Karpas-422 (cell line): Measurements from ENCODE around the gene DDX54. TPM values are rescaled to one million over a fixed set of nuclear protein-coding genes. Genes with fewer than 3 reads are reported as not detected.

ENCODE experiments used
- DNase-seq: peaks from one replicate; pipeline ENCODE4 v3.0.0-alpha.2; 2015
- H2AFZ ChIP-seq: fragments of 200-600 bp; sonication (generic); 2 replicates; pipeline ENCODE4 v1.6.1; 2014; ENCODE audit warnings: antibody characterized with exemption, low read length, mixed read lengths
- H3K27ac ChIP-seq: fragments of 200-600 bp; sonication (generic); 2 replicates; pipeline ENCODE4 v1.5.1; 2014; ENCODE audit warnings: mild to moderate bottlenecking, low read length, moderate library complexity
- H3K27me3 ChIP-seq: fragments of 200-600 bp; sonication (generic); 2 replicates; pipeline ENCODE4 v1.6.1; 2014; ENCODE audit warnings: low read length, mixed read lengths
- H3K36me3 ChIP-seq: fragments of 200-600 bp; sonication (generic); 2 replicates; pipeline ENCODE4 v1.6.1; 2014; ENCODE audit warnings: low read length, mixed read lengths; ENCODE audit not compliant: insufficient read depth
- H3K4me1 ChIP-seq: fragments of 200-600 bp; sonication (generic); 2 replicates; pipeline ENCODE4 v1.6.1; 2014; ENCODE audit warnings: mild to moderate bottlenecking, low read length, mixed read lengths
- H3K4me2 ChIP-seq: fragments of 200-600 bp; sonication (generic); 2 replicates; pipeline ENCODE4 v1.6.1; 2014; ENCODE audit warnings: low read length, low read depth, mild to moderate bottlenecking; ENCODE audit not compliant: poor library complexity, severe bottlenecking
- H3K4me3 ChIP-seq: fragments of 200-600 bp; sonication (generic); 2 replicates; pipeline ENCODE4 v1.5.1; 2014; ENCODE audit warnings: mild to moderate bottlenecking, antibody characterized with exemption, low read length, mixed read lengths
- H3K79me2 ChIP-seq: fragments of 200-600 bp; sonication (generic); 2 replicates; pipeline ENCODE4 v1.6.1; 2014; ENCODE audit warnings: mild to moderate bottlenecking, low read length, mixed read lengths
- H3K9ac ChIP-seq: fragments of 200-600 bp; sonication (generic); 2 replicates; pipeline ENCODE4 v1.6.0; 2014; ENCODE audit warnings: low read length
- H3K9me2 ChIP-seq: fragments of 200-600 bp; sonication (generic), shearing (Covaris generic); replicated peaks from 2 replicates; pipeline ENCODE4 v1.6.0; 2014; ENCODE audit warnings: mild to moderate bottlenecking, low read length, moderate library complexity; ENCODE audit not compliant: insufficient read depth
- H3K9me3 ChIP-seq: fragments of 300-700, 200-600 bp; sonication (generic); 2 replicates; pipeline ENCODE4 v1.6.1; 2014; ENCODE audit warnings: low read length, mixed read lengths
- H4K20me1 ChIP-seq: fragments of 200-600 bp; sonication (generic); 2 replicates; pipeline ENCODE4 v1.6.1; 2014; ENCODE audit warnings: mild to moderate bottlenecking, antibody characterized with exemption, low read length, low read depth; ENCODE audit not compliant: insufficient read depth
- total RNA-seq: library from RNA; depleted of rRNA; stranded (reverse); fragments of >200 nt; shearing (Covaris generic); gene quantifications from 2 replicates; pipeline ENCODE4 v1.2.3, GENCODE V29; 2014; ENCODE audit warnings: low replicate concordance

DDX54 gene
- total RNA-seq, 1 experiment from 2014 or later = 28.2 TPM

DNA sequence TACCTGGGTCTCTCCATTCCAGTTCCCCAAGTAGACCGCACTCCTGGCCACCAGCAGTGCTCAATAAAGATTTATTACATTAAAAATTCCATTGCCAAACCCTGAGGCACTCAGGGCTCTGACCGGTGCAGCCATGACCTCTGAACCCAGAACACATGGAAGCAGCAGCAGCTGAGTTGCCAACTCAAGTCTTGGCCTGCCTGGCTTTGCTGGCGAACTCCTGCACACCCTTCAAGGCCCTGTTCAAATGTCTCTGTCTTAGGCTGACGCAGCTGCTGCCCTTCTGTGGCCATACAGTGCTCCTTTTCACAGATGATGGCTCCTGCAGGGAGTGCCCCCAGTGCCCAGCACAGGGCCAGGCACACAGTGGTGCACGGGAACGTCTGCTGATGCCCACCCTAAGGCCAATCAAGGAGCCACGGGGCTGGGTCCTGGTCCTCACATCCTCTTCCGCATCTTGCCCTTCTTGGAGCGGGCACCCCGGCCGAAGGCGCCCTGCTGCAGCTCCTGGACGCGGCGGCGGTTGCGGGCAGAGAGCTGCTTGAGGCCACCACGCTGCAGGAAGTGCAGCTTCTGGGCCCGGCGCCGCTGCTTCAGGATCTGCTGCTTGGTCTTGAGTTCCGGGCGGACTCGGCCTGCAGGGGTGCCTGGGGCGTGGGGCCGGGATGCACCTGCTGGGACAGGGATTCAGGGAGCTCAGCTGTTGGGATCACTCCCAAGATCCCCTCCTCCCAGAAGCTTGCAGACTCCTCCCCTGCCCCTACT is 26.7 kb downstream of the DDX54 start:
- peaks cover 31% of the 10 kb centered on the region for H3K36me3 ChIP-seq
- peaks cover 30% of the 10 kb centered on the region for H4K20me1 ChIP-seq
- no peak overlapping the region for H3K4me2 ChIP-seq

GRCh38 chr12:113157218-113157859 is 27.9 kb downstream of the DDX54 start:
- Histone ChIP-seq H3K79me2 (0 out of 2 replicates have a peak, but pooled peaks cover 6% of the 10 kb centered on the region), H3K36me3 (peaks cover 31% of the 10 kb centered on the region), H2AFZ (no peak overlapping the region), H3K9me2 (no peaks in the 10 kb centered on the region), H3K27me3 (no peaks in the 10 kb centered on the region), H4K20me1 (peaks cover 30% of the 10 kb centered on the region), H3K27ac (no peak overlapping the region), H3K4me1 (peaks cover 31% of the 10 kb centered on the region), H3K4me2 (no peak overlapping the region), H3K4me3 (no peak overlapping the region), H3K9me3 (no peaks in the 10 kb centered on the region), H3K9ac (no peak overlapping the region)
- DNase-seq = no peak

More for the DNA sequence above, 26.7 kb downstream of the DDX54 start:
- Histone ChIP-seq H3K9me3 (no peaks in the 10 kb centered on the region), H3K79me2 (0 out of 2 replicates have a peak, but pooled peaks cover 6% of the 10 kb centered on the region), H3K9ac (no peak overlapping the region), H2AFZ (no peak overlapping the region), H3K27me3 (no peaks in the 10 kb centered on the region), H3K27ac (no peak overlapping the region), H3K4me3 (no peak overlapping the region), H3K9me2 (no peaks in the 10 kb centered on the region), H3K4me1 (peaks cover 21% of the 10 kb centered on the region)
- no peak for DNase-seq

- no peak for DNase-seq
These were observed 29.6 kb downstream of the DDX54 start for GRCh38 chr12:113155646-113156045.

DNA sequence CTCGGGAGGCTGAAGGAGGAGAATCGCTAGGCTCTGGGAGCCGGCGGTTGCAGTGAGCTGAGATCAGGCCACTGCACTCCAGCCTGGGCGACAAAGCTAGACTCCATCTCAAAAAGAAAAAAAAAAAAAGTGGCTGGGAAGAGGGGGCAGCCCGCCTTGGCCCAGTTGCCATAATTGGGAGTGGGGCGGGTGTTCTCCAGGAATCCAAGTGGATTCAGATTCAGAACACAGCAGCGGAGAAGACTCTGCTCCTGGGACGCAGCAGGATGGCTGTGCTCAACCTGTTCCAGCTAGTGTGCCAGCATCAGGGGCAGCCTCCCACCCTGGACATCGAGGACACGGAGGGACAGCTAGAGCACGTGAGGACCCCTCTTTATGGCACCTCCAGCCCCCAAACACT is 30.2 kb downstream of the DDX54 start:
- H3K79me2 ChIP-seq = no peaks in the 10 kb centered on the region
- H4K20me1 ChIP-seq = peaks cover 12% of the 10 kb centered on the region
- H3K4me2 ChIP-seq = peak overlapping the region; percentile 68
- H3K27me3 ChIP-seq = no peaks in the 10 kb centered on the region
- no peak for DNase-seq
- no peaks in the 10 kb centered on the region for H3K9me3 ChIP-seq
- no peak overlapping the region for H2AFZ ChIP-seq
- H3K36me3 ChIP-seq = peaks cover 23% of the 10 kb centered on the region
- peaks cover 19% of the 10 kb centered on the region for H3K4me1 ChIP-seq
- H3K9me2 ChIP-seq = no peaks in the 10 kb centered on the region
- no peak overlapping the region; the same call in 1 of the 2 replicates for H3K4me3 ChIP-seq
- H3K27ac ChIP-seq = no peak overlapping the region
- no peak overlapping the region for H3K9ac ChIP-seq

More at GRCh38 chr12:113155646-113156045, 29.6 kb downstream of the DDX54 start:
- H3K79me2 ChIP-seq = 0 out of 2 replicates have a peak, but pooled peaks cover 5% of the 10 kb centered on the region
- H3K36me3 ChIP-seq = peaks cover 29% of the 10 kb centered on the region
- no peak overlapping the region for H3K4me3 ChIP-seq
- peaks cover 19% of the 10 kb centered on the region for H3K4me1 ChIP-seq
- no peak overlapping the region for H3K4me2 ChIP-seq
- no peaks in the 10 kb centered on the region for H3K9me2 ChIP-seq
- no peaks in the 10 kb centered on the region for H3K27me3 ChIP-seq
- no peaks in the 10 kb centered on the region for H3K9me3 ChIP-seq
- H4K20me1 ChIP-seq = peaks cover 18% of the 10 kb centered on the region
- no peak overlapping the region for H3K9ac ChIP-seq
- no peak overlapping the region for H2AFZ ChIP-seq
- no peak overlapping the region for H3K27ac ChIP-seq

GRCh38 chr12:113154351-113154973 is 30.8 kb downstream of the DDX54 start:
- DNase-seq = peak; percentile 67
- Histone ChIP-seq H3K27ac (no peak overlapping the region), H3K36me3 (peaks cover 17% of the 10 kb centered on the region), H3K9ac (peak overlapping the region; percentile 39; the same call in 1 of the 2 replicates), H3K4me2 (peak overlapping the region; percentile 68), H3K9me3 (no peaks in the 10 kb centered on the region), H4K20me1 (0 out of 2 replicates have a peak, but pooled peaks cover 7% of the 10 kb centered on the region), H3K4me1 (peaks cover 19% of the 10 kb centered on the region), H3K79me2 (no peaks in the 10 kb centered on the region), H3K4me3 (peak overlapping the region; percentile 54; the same call in 1 of the 2 replicates), H2AFZ (no peak overlapping the region), H3K9me2 (no peaks in the 10 kb centered on the region), H3K27me3 (no peaks in the 10 kb centered on the region)

GRCh38 chr12:113152835-113153814 is 32.2 kb downstream of the DDX54 start:
- Histone ChIP-seq H3K4me2 (peak overlapping the region; percentile 75), H3K4me1 (peaks cover 19% of the 10 kb centered on the region), H3K9me2 (no peaks in the 10 kb centered on the region), H3K27me3 (no peaks in the 10 kb centered on the region), H3K4me3 (peak overlapping the region; percentile 65), H3K9me3 (no peaks in the 10 kb centered on the region), H3K36me3 (0 out of 2 replicates have a peak, but pooled peaks cover 5% of the 10 kb centered on the region), H3K79me2 (no peaks in the 10 kb centered on the region), H4K20me1 (0 out of 2 replicates have a peak, but pooled peaks cover 3% of the 10 kb centered on the region), H3K27ac (no peak overlapping the region), H3K9ac (peak overlapping the region; percentile 57), H2AFZ (peak overlapping the region; percentile 26; the same call in 1 of the 2 replicates)
- peak; percentile 89 for DNase-seq

- peaks cover 19% of the 10 kb centered on the region for H3K4me1 ChIP-seq
- H3K36me3 ChIP-seq = no peaks in the 10 kb centered on the region
- H3K79me2 ChIP-seq = no peaks in the 10 kb centered on the region
- no peaks in the 10 kb centered on the region for H3K9me2 ChIP-seq
- H3K27me3 ChIP-seq = no peaks in the 10 kb centered on the region
- H2AFZ ChIP-seq = no peak overlapping the region; the same call in 1 of the 2 replicates
- H3K9me3 ChIP-seq = no peaks in the 10 kb centered on the region
- DNase-seq = no peak
- H4K20me1 ChIP-seq = no peaks in the 10 kb centered on the region
- H3K9ac ChIP-seq = no peak overlapping the region
- peak overlapping the region; percentile 65; the same call in 1 of the 2 replicates for H3K4me3 ChIP-seq
- H3K27ac ChIP-seq = no peak overlapping the region
- H3K4me2 ChIP-seq = peak overlapping the region; percentile 75
These were observed 33.0 kb downstream of the DDX54 start for GRCh38 chr12:113152196-113152834.
